GM21619 (cell line): ENCODE data around the gene KCNF1.

Source experiments
- ATAC-seq: cut with Tn5 transposase; IDR thresholded peaks from one replicate; pipeline ENCODE4 v1.9.1; 2021; ENCODE audit not compliant: unreplicated experiment

KCNF1 gene

GRCh38 chr2:10879624-10880585 lies 31.8 kb upstream of the KCNF1 start:
- no peak for ATAC-seq

GRCh38 chr2:10880586-10881321 lies 31.0 kb upstream of the KCNF1 start:
- ATAC-seq = no peak

GRCh38 chr2:10882568-10882967 lies 29.2 kb upstream of the KCNF1 start:
- ATAC-seq = no peak

- no peak for ATAC-seq
These were observed 28.7 kb upstream of the KCNF1 start for GRCh38 chr2:10883066-10883465.

GRCh38 chr2:10883801-10884478 lies 27.8 kb upstream of the KCNF1 start:
- ATAC-seq = no peak

- no peak for ATAC-seq
These were observed 27.2 kb upstream of the KCNF1 start for GRCh38 chr2:10884574-10884975.

- ATAC-seq = no peak
These were observed 26.5 kb upstream of the KCNF1 start for GRCh38 chr2:10885094-10885860.

GRCh38 chr2:10887476-10887875 lies 24.3 kb upstream of the KCNF1 start:
- ATAC-seq = no peak

GRCh38 chr2:10889651-10890215 lies 22.0 kb upstream of the KCNF1 start:
- ATAC-seq = no peak

- ATAC-seq = no peak
These were observed 20.9 kb upstream of the KCNF1 start for GRCh38 chr2:10890706-10891270.

GRCh38 chr2:10891390-10891789 lies 20.3 kb upstream of the KCNF1 start:
- ATAC-seq = no peak

- ATAC-seq = no peak
These were observed 19.9 kb upstream of the KCNF1 start for GRCh38 chr2:10891848-10892247.

GRCh38 chr2:10892316-10892715 lies 19.4 kb upstream of the KCNF1 start:
- no peak for ATAC-seq

- no peak for ATAC-seq
These were observed 18.9 kb upstream of the KCNF1 start for GRCh38 chr2:10892796-10893350.

GRCh38 chr2:10894264-10894935 lies 17.3 kb upstream of the KCNF1 start:
- no peak for ATAC-seq

GRCh38 chr2:10895231-10895630 lies 16.5 kb upstream of the KCNF1 start:
- no peak for ATAC-seq

GRCh38 chr2:10897956-10898355 lies 13.8 kb upstream of the KCNF1 start:
- ATAC-seq = no peak

GRCh38 chr2:10900216-10901109 lies 11.3 kb upstream of the KCNF1 start:
- ATAC-seq = no peak
